Stimulated activated CD4-positive, alpha-beta T cell treated with anti-CD3 and anti-CD28 coated beads, TNF-alpha, amount 100 ng/mL, for 1 hour (primary cell): ENCODE measurements around the gene CDH4.
"Not testable (repeated sequence)": the region's sequence is repeated elsewhere in the genome, so short reads cannot be mapped to it uniquely, and the experiment has no call there.

Experiments used
- DNase-seq, 3 donors: peaks; one replicate each; pipeline ENCODE4 v3.0.0-alpha.2; 2020; ENCODE audit warnings: low read depth in 3 of 3, low spot score in 1 of 3

The CDH4 gene

DNA sequence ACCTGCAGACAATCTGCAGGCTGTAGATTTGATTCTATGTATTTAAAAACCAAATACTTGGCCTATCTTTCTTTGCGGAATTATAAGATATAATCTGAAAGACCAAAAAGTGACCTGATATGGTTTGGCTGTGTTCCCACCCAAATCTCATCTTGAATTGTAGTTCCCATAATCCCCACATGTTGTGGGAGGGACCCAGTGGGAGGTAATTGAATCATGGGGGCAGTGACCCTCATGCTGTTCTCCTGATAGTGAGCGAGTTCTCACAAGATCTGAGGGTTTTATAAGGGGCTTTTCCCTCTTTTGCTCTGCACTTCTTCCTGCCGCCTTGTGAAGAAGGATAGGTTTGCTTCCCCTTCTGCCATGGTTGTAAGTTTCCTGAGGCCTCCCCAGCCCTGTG is 201.6 kb downstream of the CDH4 start:
- not testable (repeated sequence) for DNase-seq

- DNase-seq = no peak
Observed at GRCh38 chr20:61454053-61454452, 202.0 kb downstream of the CDH4 start.

GRCh38 chr20:61455508-61456215 is 203.6 kb downstream of the CDH4 start:
- no peak for DNase-seq

GRCh38 chr20:61457725-61458124 is 205.7 kb downstream of the CDH4 start:
- no peak for DNase-seq

GRCh38 chr20:61458146-61458746 is 206.2 kb downstream of the CDH4 start:
- DNase-seq = no peak

DNA sequence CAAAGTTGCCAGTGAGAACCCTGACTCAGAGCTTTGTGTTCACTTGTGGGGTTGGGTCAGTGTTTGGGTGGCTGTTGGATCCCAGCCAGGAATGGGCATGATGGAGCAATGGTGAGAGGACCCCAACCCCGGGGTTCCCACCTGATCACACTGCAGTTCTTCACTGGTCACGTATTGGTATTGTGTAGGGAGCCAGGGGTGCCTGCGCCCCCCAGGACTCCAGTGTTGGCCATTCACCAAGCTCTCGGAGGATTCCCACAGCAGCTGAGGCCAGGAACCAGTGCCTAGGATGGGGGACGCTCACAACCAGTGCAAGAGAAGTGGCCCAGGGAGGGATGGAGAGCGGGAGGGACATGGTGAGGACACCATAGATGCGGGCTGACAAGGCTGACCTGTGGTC is 207.2 kb downstream of the CDH4 start:
- DNase-seq = no peak

DNA sequence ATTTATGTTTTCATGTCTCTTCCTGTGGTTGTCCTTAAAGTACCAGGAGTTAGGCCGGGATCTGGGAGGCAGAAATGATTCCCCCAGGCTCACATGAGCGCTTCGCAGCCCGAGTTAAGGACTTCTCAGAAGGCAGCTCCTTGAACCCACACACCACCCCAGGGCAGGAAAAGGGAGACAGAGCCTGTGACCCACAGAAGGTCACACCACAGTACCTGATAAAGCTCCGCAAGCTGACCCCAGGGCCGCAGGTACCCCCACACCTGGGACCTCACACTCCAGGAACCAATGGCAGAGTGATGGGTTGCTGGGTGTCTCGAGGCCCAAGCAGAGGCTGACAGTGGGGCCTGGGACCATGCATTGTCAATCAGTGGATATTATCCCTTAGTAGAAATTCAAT is 207.6 kb downstream of the CDH4 start:
- no peak for DNase-seq

GRCh38 chr20:61460261-61461052 is 208.4 kb downstream of the CDH4 start:
- DNase-seq = no peak

GRCh38 chr20:61461461-61461860 is 209.4 kb downstream of the CDH4 start:
- DNase-seq = no peak

GRCh38 chr20:61464307-61465303 is 212.5 kb downstream of the CDH4 start:
- DNase-seq = no peak

DNA sequence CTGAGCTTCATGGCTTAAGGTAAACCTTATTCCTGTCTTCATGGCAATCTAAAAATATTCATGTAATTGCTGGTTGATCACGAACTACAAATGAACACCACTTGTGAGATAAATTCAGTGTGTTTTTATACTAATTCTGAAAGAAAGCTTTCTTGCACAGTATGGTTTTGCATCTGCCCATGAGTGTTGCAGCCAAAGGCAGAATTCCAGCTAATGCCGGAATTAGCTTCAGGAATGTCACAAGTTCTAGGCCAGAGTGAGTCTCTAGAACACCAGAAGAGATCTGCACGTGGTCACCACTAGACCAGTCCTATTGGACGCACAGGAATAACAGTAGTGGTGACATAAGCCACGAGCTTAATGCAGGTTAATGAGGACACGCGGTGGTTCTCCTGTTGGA is 223.7 kb downstream of the CDH4 start:
- DNase-seq = no peak

DNA sequence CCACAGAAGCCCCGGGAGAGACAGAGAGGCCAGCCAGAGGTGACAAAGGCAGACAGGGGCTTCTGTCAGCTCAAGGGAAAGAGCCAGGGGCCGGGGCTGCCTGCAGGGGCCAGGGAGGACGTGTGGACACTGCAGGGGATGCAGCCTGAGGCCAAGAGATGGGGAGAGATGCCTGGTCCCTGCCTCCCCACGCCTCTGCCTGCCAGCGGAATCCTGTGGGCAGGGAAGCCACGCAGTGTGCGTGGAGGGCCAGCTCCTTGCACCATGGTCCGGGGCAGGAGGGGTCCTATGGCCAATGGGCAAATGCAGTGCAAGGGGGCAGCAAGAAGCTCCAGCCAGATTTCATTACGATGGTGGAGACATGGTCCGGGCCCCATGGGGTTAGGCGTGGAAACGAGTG is 224.9 kb downstream of the CDH4 start:
- no peak for DNase-seq

- DNase-seq = no peak
Observed at GRCh38 chr20:61477451-61477861, 225.4 kb downstream of the CDH4 start.

- DNase-seq = no peak
Observed at GRCh38 chr20:61478094-61478493, 226.0 kb downstream of the CDH4 start.

- DNase-seq = no peak
Observed at GRCh38 chr20:61478611-61479305, 226.7 kb downstream of the CDH4 start.

DNA sequence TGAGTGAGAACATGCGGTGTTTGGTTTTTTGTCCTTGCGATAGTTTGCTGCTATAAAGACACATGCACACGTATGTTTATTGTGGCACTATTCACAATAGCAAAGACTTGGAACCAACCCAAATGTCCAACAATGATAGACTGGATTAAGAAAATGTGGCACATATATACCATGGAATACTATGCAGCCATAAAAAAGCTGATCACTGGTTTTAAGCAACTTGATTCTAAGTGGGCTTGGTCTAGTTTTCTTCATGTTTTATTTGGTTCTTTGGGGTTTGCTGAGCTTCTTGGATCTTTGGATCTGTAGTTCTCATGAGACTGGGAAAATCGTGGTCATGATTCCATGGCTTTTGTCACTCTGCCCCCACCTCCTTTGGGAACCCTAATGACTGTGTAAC is 227.4 kb downstream of the CDH4 start:
- not testable (repeated sequence) for DNase-seq

- DNase-seq = no peak
Observed at GRCh38 chr20:61480158-61480825, 228.2 kb downstream of the CDH4 start.

DNA sequence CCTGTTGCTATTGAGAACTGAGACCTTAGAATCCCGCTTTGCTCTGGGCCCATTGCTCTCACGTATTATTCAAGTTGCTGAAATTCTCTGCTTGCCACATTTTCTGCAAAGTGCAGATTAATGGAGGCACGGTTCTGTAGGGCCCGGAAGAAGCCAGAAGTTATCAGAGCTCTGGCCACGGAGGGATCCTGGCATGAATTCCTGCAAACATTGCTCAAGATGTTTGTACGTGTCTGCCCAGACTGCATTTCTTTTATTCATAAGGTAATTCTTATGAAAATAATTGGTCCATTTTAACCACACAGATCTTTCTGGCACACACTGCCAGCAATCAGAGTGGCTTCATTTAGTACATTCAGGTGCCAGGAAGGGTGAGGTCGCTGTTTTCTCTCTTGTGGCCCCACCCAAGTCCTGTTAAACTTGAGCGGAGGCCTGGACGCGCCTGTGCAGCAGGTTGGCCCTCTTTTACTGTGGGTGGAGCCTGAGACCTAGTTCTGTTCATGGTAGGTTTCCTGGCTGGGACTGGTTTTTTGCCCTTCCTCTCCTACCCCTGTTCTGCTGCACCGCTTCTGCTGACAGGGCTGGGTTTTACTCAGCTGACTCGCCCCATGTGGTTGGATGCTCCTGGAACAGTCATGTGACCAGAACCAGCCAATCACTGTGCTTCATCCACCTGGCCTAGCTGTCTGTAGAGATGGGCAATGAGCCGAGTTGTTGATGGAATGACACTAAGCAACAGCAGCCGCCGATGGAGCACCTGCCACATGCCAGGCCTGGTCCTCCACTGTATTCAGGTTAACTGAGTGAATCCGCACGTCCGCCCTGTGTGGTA is 230.2 kb downstream of the CDH4 start:
- DNase-seq = no peak

- DNase-seq = no peak
Observed at GRCh38 chr20:61482901-61483300, 230.8 kb downstream of the CDH4 start.
